Neural cell (in vitro differentiated cells): Measurements from ENCODE around the gene CLASP1. TPM values are rescaled to one million over a fixed set of nuclear protein-coding genes. Genes with fewer than 3 reads are reported as not detected.
"Not testable (repeated sequence)": the region's sequence is repeated elsewhere in the genome, so short reads cannot be mapped to it uniquely, and the experiment has no call there.

Source experiments
- H2AFZ ChIP-seq: fragments of 200-600, 300-800 bp; sonication (generic), shearing (Covaris generic); 2 replicates; pipeline ENCODE4 v1.6.0; 2014; ENCODE audit warnings: low read depth, mild to moderate bottlenecking, antibody characterized with exemption, low read length, moderate library complexity
- H3F3A ChIP-seq: fragments of 200-600 bp; shearing (Covaris generic); 2 replicates; pipeline ENCODE4 v1.6.1; 2016; ENCODE audit warnings: mild to moderate bottlenecking, moderate library complexity, mixed read lengths, antibody characterized with exemption, low read length; ENCODE audit not compliant: insufficient read depth, poor library complexity, severe bottlenecking
- H3K27ac ChIP-seq: fragments of 200-600, 300-800 bp; sonication (generic), shearing (Covaris generic); 2 replicates; pipeline ENCODE4 v1.5.1; 2014; ENCODE audit warnings: mild to moderate bottlenecking, low read length, moderate library complexity
- H3K27me3 ChIP-seq: fragments of 300-800, 200-600 bp; sonication (generic), shearing (Covaris generic); 2 replicates; pipeline ENCODE4 v1.6.0; 2014; ENCODE audit warnings: mild to moderate bottlenecking, low read depth, low read length, moderate library complexity; ENCODE audit not compliant: insufficient read depth
- H3K36me3 ChIP-seq: fragments of 300-800, 200-600 bp; sonication (generic), shearing (Covaris generic); 2 replicates; pipeline ENCODE4 v1.5.1; 2014; ENCODE audit warnings: mild to moderate bottlenecking, antibody characterized with exemption, low read length, moderate library complexity; ENCODE audit not compliant: insufficient read depth
- H3K4me2 ChIP-seq: fragments of 300-800, 200-600 bp; sonication (generic), shearing (Covaris generic); 2 replicates; pipeline ENCODE4 v1.6.0; 2014; ENCODE audit warnings: mild to moderate bottlenecking, low read length
- H3K4me3 ChIP-seq: fragments of 300-800, 200-600 bp; sonication (generic), shearing (Covaris generic); 2 replicates; pipeline ENCODE4 v1.5.1; 2014; ENCODE audit warnings: mild to moderate bottlenecking, low read length, moderate library complexity
- H3K79me2 ChIP-seq: fragments of 200-600 bp; shearing (Covaris generic); replicated peaks from 2 replicates; pipeline ENCODE4 v1.6.0; 2014; ENCODE audit warnings: mild to moderate bottlenecking, low read length, moderate library complexity; ENCODE audit not compliant: insufficient read depth
- H3K9ac ChIP-seq: fragments of 300-800, 200-600 bp; sonication (generic), shearing (Covaris generic); 2 replicates; pipeline ENCODE4 v1.6.1; 2016; ENCODE audit warnings: mild to moderate bottlenecking, low read length, mixed read lengths
- H3K9me2 ChIP-seq: fragments of 200-600 bp; shearing (Covaris generic); 2 replicates; pipeline ENCODE4 v1.6.1; 2016; ENCODE audit warnings: mild to moderate bottlenecking, low read length, mixed read lengths; ENCODE audit not compliant: insufficient read depth
- H3K9me3 ChIP-seq: fragments of 200-600, 300-800 bp; sonication (generic), shearing (Covaris generic); 2 replicates; pipeline ENCODE4 v1.6.1; 2016; ENCODE audit warnings: mild to moderate bottlenecking, mixed run types, low read length, moderate library complexity, mixed read lengths
- H4K20me1 ChIP-seq: fragments of 200-600 bp; shearing (Covaris generic); 2 replicates; pipeline ENCODE4 v1.6.1; 2016; ENCODE audit warnings: mild to moderate bottlenecking, mixed run types; ENCODE audit not compliant: insufficient read depth
- EP300 ChIP-seq: fragments of 450-650 bp; conservative IDR thresholded peaks from 2 replicates; pipeline ENCODE4 v1.6.1; 2014; ENCODE audit warnings: antibody characterized with exemption, mild to moderate bottlenecking, moderate library complexity; ENCODE audit not compliant: poor library complexity, severe bottlenecking
- EZH2 ChIP-seq: fragments of 200-600, 300-800 bp; shearing (Covaris generic), sonication (generic); IDR thresholded peaks from 2 replicates; pipeline ENCODE4 v1.6.1; 2014; ENCODE audit warnings: antibody characterized with exemption, low read length, borderline replicate concordance, mild to moderate bottlenecking; ENCODE audit not compliant: insufficient read depth, poor library complexity, severe bottlenecking
- MXI1 ChIP-seq: fragments of 450-650 bp; conservative IDR thresholded peaks from 2 replicates; pipeline ENCODE4 v1.6.1; 2014; ENCODE audit warnings: antibody characterized with exemption, mild to moderate bottlenecking; ENCODE audit not compliant: poor library complexity, severe bottlenecking
- POLR2AphosphoS5 ChIP-seq: IDR thresholded peaks from 2 replicates; pipeline ENCODE4 v1.6.1; 2012
- RAD21 ChIP-seq: fragments of 450-650 bp; conservative IDR thresholded peaks from 2 replicates; pipeline ENCODE4 v1.6.1; 2014; ENCODE audit warnings: antibody characterized with exemption, mild to moderate bottlenecking, moderate library complexity
- SMC3 ChIP-seq: fragments of 450-650 bp; conservative IDR thresholded peaks from 2 replicates; pipeline ENCODE4 v1.6.1; 2014; ENCODE audit warnings: antibody characterized with exemption, mild to moderate bottlenecking, moderate library complexity; ENCODE audit not compliant: poor library complexity
- TAF1 ChIP-seq: IDR thresholded peaks from 2 replicates; pipeline ENCODE4 v1.6.1; 2012; ENCODE audit warnings: low read depth
- polyA plus RNA-seq: library from polyadenylated mRNA; depleted of rRNA; stranded (reverse); fragments of >200 nt; gene quantifications from 2 replicates; pipeline ENCODE4 v1.2.3, GENCODE V29; 2014
- TF ChIP-seq, protein P1 (sequence below): IDR thresholded peaks from 2 replicates; pipeline ENCODE4 v1.6.1; 2012; ENCODE audit warnings: borderline replicate concordance
- TF ChIP-seq, protein P2 (sequence below): fragments of 450-650 bp; IDR thresholded peaks from 2 replicates; pipeline ENCODE4 v1.5.1; 2014; ENCODE audit warnings: antibody characterized with exemption, mild to moderate bottlenecking, moderate library complexity; ENCODE audit not compliant: poor library complexity, severe bottlenecking

Gene CLASP1
- polyA plus RNA-seq, 1 donor from 2014 or later = 41.3 TPM

DNA sequence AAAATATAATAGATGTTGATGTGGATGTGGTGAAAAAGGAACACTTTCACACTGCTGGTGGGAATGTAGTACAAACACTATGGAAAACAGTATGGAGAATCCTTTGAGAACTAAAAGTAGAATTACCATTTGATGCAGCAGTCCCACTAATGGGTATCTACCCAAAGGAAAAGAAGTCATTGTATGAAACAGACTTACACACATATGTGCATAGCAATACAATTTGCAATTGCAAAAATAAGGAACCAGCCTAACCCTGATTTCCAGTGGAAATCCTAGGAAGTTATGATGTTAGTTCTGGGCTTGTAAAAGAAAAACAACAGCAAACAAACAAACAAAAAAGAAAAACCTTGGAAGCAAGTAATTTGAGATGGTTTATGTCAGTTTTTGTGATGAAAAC lies 28.6 kb upstream of the CLASP1 start:
- Histone ChIP-seq H3F3A (no peaks in the 10 kb centered on the region), H3K4me2 (no peak overlapping the region), H3K27me3 (no peaks in the 10 kb centered on the region), H2AFZ (no peak overlapping the region), H3K79me2 (no peaks in the 10 kb centered on the region), H3K27ac (no peak overlapping the region), H3K9me3 (peaks cover 8% of the 10 kb centered on the region), H3K9ac (no peak overlapping the region), H3K36me3 (no peaks in the 10 kb centered on the region), H3K4me3 (no peak overlapping the region), H3K9me2 (no peaks in the 10 kb centered on the region), H4K20me1 (no peaks in the 10 kb centered on the region)
- TF ChIP-seq TAF1 (no peak), POLR2AphosphoS5 (no peak), EP300 (no peak), EZH2 (no peak), RAD21 (no peak), MXI1 (no peak), SMC3 (no peak)
- TF ChIP-seq, protein P1, sequence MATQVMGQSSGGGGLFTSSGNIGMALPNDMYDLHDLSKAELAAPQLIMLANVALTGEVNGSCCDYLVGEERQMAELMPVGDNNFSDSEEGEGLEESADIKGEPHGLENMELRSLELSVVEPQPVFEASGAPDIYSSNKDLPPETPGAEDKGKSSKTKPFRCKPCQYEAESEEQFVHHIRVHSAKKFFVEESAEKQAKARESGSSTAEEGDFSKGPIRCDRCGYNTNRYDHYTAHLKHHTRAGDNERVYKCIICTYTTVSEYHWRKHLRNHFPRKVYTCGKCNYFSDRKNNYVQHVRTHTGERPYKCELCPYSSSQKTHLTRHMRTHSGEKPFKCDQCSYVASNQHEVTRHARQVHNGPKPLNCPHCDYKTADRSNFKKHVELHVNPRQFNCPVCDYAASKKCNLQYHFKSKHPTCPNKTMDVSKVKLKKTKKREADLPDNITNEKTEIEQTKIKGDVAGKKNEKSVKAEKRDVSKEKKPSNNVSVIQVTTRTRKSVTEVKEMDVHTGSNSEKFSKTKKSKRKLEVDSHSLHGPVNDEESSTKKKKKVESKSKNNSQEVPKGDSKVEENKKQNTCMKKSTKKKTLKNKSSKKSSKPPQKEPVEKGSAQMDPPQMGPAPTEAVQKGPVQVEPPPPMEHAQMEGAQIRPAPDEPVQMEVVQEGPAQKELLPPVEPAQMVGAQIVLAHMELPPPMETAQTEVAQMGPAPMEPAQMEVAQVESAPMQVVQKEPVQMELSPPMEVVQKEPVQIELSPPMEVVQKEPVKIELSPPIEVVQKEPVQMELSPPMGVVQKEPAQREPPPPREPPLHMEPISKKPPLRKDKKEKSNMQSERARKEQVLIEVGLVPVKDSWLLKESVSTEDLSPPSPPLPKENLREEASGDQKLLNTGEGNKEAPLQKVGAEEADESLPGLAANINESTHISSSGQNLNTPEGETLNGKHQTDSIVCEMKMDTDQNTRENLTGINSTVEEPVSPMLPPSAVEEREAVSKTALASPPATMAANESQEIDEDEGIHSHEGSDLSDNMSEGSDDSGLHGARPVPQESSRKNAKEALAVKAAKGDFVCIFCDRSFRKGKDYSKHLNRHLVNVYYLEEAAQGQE = no peak
- TF ChIP-seq, protein P2, sequence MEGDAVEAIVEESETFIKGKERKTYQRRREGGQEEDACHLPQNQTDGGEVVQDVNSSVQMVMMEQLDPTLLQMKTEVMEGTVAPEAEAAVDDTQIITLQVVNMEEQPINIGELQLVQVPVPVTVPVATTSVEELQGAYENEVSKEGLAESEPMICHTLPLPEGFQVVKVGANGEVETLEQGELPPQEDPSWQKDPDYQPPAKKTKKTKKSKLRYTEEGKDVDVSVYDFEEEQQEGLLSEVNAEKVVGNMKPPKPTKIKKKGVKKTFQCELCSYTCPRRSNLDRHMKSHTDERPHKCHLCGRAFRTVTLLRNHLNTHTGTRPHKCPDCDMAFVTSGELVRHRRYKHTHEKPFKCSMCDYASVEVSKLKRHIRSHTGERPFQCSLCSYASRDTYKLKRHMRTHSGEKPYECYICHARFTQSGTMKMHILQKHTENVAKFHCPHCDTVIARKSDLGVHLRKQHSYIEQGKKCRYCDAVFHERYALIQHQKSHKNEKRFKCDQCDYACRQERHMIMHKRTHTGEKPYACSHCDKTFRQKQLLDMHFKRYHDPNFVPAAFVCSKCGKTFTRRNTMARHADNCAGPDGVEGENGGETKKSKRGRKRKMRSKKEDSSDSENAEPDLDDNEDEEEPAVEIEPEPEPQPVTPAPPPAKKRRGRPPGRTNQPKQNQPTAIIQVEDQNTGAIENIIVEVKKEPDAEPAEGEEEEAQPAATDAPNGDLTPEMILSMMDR = no peak

DNA sequence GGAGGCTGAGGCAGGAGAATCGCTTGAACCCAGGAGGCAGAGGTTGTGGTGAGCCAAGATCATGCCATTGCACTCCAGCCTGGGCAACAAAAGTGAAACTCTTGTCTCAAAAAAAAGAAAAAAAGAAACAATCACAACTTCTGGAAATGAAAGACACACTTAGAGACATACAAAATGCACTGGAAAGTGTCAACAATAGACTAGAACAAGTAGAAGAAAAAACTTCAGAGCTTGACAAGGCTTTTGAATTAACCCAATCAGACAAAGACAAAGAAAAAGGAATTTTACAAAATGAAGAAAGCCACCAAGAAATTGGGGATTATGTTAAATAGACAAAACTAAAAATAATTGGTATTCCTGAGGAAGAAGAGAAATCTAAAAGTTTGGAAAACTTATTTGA lies 22.4 kb upstream of the CLASP1 start:
- not testable (repeated sequence) for H3K36me3 ChIP-seq, H3K4me3 ChIP-seq, H3K4me2 ChIP-seq, H3K27me3 ChIP-seq, H3K9me2 ChIP-seq, H4K20me1 ChIP-seq, H2AFZ ChIP-seq, H3K27ac ChIP-seq, H3K9me3 ChIP-seq, H3F3A ChIP-seq, H3K9ac ChIP-seq, H3K79me2 ChIP-seq

DNA sequence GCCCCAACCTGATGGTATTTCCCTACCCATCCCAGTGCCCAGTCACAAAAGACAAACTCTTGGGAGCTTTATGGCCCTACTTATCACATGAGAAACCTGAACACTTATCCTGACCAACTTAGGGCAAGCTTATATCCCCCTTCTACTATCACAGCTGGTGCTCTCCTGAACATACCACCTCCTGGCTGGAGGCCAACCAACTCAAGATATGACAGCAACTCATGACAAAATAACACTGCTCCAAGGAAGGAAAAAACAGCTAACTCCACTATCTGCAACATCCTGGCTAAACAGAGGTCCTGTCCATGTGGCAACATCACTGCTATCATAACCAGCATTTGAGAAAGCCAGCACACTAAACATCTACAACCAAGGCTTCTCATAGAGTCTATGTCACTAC lies 20.9 kb upstream of the CLASP1 start:
- Histone ChIP-seq H3K9ac (no peak overlapping the region), H3K4me2 (no peak overlapping the region), H3K9me2 (no peaks in the 10 kb centered on the region), H3K27ac (no peak overlapping the region), H3K4me3 (no peak overlapping the region), H4K20me1 (no peaks in the 10 kb centered on the region), H3K9me3 (peaks cover under 1% of the 10 kb centered on the region), H3K36me3 (no peaks in the 10 kb centered on the region), H2AFZ (no peak overlapping the region), H3F3A (no peaks in the 10 kb centered on the region), H3K27me3 (no peaks in the 10 kb centered on the region), H3K79me2 (no peaks in the 10 kb centered on the region)
- TF ChIP-seq SMC3 = no peak
- TF ChIP-seq, protein P1 = no peak
- TF ChIP-seq POLR2AphosphoS5 = no peak
- no peak for TF ChIP-seq RAD21
- no peak for TF ChIP-seq TAF1
- TF ChIP-seq MXI1 = no peak
- no peak for TF ChIP-seq EP300
- TF ChIP-seq EZH2 = no peak
- TF ChIP-seq, protein P2 = no peak
